ENCODE data around the gene USP17L26.
"Not testable (repeated sequence)": the region's sequence is repeated elsewhere in the genome, so short reads cannot be mapped to it uniquely, and the experiment has no call there.

USP17L26 gene

GRCh38 chr4:9334358-9334757 lies at the start of gene USP17L26:
Gene USP17L26, plus strand, starts transcription at chr4:9334658. Its CDS starts 0 bp downstream, at chr4:9334658.
- not testable (repeated sequence) for DNase-seq (ENCODE audit: low read depth)

- not testable (repeated sequence) for DNase-seq (ENCODE audit: low read depth)
These were observed 10.3 kb upstream of the USP17L26 start for GRCh38 chr4:9324191-9324590.

GRCh38 chr4:9324865-9325264 lies 9.6 kb upstream of the USP17L26 start, which contains the start of gene USP17L24:
Gene USP17L24, plus strand, starts transcription at chr4:9325165. Its CDS starts 0 bp downstream, at chr4:9325165.
- DNase-seq (ENCODE audit: low read depth) = not testable (repeated sequence)

- not testable (repeated sequence) for DNase-seq (ENCODE audit: low read depth)
These were observed 4.8 kb upstream of the USP17L26 start, which contains the start of gene USP17L25 for GRCh38 chr4:9329611-9330010. Gene USP17L25, plus strand, starts transcription at chr4:9329911. Its CDS starts 0 bp downstream, at chr4:9329911.

- not testable (repeated sequence) for DNase-seq (ENCODE audit: low read depth)
These were observed 4.6 kb downstream of the USP17L26 start, which contains the start of gene USP17L5 for GRCh38 chr4:9339103-9339502. Gene USP17L5, plus strand, starts transcription at chr4:9339403. Its CDS starts 0 bp downstream, at chr4:9339403.

GRCh38 chr4:9343848-9344247 lies 9.4 kb downstream of the USP17L26 start, which contains the start of gene USP17L27:
Gene USP17L27, plus strand, starts transcription at chr4:9344148. Its CDS starts 0 bp downstream, at chr4:9344148.
- DNase-seq (ENCODE audit: low read depth) = not testable (repeated sequence)

GRCh38 chr4:9348593-9348992 lies 14.1 kb downstream of the USP17L26 start, which contains the start of gene USP17L28:
Gene USP17L28, plus strand, starts transcription at chr4:9348893. Its CDS starts 0 bp downstream, at chr4:9348893.
- not testable (repeated sequence) for DNase-seq (ENCODE audit: low read depth)

- DNase-seq (ENCODE audit: low read depth) = not testable (repeated sequence)
These were observed 16.4 kb downstream of the USP17L26 start for GRCh38 chr4:9350866-9351265.

- not testable (repeated sequence) for DNase-seq (ENCODE audit: low read depth)
These were observed 18.9 kb downstream of the USP17L26 start, which contains the start of gene USP17L29 for GRCh38 chr4:9353338-9353737. Gene USP17L29, plus strand, starts transcription at chr4:9353638. Its CDS starts 0 bp downstream, at chr4:9353638.

GRCh38 chr4:9362829-9363228 lies 28.4 kb downstream of the USP17L26 start, which contains the start of gene USP17L30:
Gene USP17L30, plus strand, starts transcription at chr4:9363129. Its CDS starts 0 bp downstream, at chr4:9363129.
- DNase-seq (ENCODE audit: low read depth) = not testable (repeated sequence)

- not testable (repeated sequence) for DNase-seq (ENCODE audit: low read depth)
These were observed 45.4 kb downstream of the USP17L26 start for GRCh38 chr4:9379881-9380280.

GRCh38 chr4:9381012-9381534 lies 46.6 kb downstream of the USP17L26 start:
- DNase-seq (ENCODE audit: low read depth) = peak; percentile 26

GRCh38 chr4:9384126-9384525 lies 49.7 kb downstream of the USP17L26 start:
- DNase-seq (ENCODE audit: low read depth) = no peak
